Tibial nerve (tissue), 4 donors: ENCODE measurements around the gene CIZ1.

Source experiments
- EP300 ChIP-seq, 2 donors: sonication (generic); formaldehyde crosslinking; IDR thresholded peaks; one replicate each; pipeline ENCODE4 v1.6.1; 2017; ENCODE audit warnings: antibody characterized with exemption in 2 of 2, mild to moderate bottlenecking in 1 of 2
- POLR2A ChIP-seq, 2 donors: fragments of 450-650 bp; IDR thresholded peaks; one replicate each; pipeline ENCODE4 v1.6.1; 2017; ENCODE audit warnings: antibody characterized with exemption in 2 of 2, mild to moderate bottlenecking in 2 of 2, moderate library complexity in 2 of 2
- TF ChIP-seq, protein P1 (sequence below), 5 experiments: fragments of 200-600 bp in 3 of 5; fragments of 450-650 bp in 2 of 5; sonication (generic) in 3 of 5; IDR thresholded peaks; one replicate each; pipeline ENCODE4 v1.5.1; 2016 to 2019; ENCODE audit warnings: antibody characterized with exemption in 5 of 5, mild to moderate bottlenecking in 3 of 5, moderate library complexity in 2 of 5

DNA sequence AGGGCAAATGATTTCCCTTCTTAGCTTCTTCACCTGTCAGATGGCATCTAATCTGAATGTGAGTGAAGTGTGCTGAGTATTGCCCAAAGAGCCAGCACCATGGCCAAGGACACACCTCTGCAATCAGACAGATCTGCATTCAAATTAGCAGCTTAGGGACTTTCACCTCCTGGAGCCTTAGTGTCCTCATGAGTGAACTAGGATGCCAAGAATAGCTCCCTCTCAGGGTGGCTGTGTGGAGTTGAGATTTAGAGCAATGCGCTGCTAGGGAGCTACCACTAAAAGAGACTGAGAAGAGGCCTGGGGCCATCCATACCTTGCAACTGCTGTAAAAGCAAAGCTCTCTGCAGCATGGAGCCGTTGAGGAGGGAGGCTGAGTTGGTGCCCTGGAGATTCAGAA, 1.4 kb downstream of the CIZ1 start:
- TF ChIP-seq, protein P1, sequence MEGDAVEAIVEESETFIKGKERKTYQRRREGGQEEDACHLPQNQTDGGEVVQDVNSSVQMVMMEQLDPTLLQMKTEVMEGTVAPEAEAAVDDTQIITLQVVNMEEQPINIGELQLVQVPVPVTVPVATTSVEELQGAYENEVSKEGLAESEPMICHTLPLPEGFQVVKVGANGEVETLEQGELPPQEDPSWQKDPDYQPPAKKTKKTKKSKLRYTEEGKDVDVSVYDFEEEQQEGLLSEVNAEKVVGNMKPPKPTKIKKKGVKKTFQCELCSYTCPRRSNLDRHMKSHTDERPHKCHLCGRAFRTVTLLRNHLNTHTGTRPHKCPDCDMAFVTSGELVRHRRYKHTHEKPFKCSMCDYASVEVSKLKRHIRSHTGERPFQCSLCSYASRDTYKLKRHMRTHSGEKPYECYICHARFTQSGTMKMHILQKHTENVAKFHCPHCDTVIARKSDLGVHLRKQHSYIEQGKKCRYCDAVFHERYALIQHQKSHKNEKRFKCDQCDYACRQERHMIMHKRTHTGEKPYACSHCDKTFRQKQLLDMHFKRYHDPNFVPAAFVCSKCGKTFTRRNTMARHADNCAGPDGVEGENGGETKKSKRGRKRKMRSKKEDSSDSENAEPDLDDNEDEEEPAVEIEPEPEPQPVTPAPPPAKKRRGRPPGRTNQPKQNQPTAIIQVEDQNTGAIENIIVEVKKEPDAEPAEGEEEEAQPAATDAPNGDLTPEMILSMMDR (IDR thresholded peaks at IDR 0.05) = no peak
- TF ChIP-seq POLR2A (IDR thresholded peaks at IDR 0.05) (no peak), EP300 (IDR thresholded peaks at IDR 0.05) (no peak)
